IMR-90 (cell line): Measurements from ENCODE around the gene RMC1. TPM values are rescaled to one million over a fixed set of nuclear protein-coding genes. Genes with fewer than 3 reads are reported as not detected.

Source experiments
- ATAC-seq: fragments of 200-7000 bp; cut with Tn5 transposase; 2 replicates; pipeline ENCODE4 v1.9.1; 2020; ENCODE audit warnings: low read depth, mild to moderate bottlenecking, moderate library complexity
- BruUV-seq: library from RNA; stranded (reverse); fragments of 400-500 nt; replicated peaks from 2 replicates; lab custom pipeline; 2021; lab: Mats Ljungman, UMichigan
- CTCF ChIA-PET: fragments of 300-600 bp; formaldehyde crosslinking; extraction: SDS; loops from one replicate; lab custom pipeline; 2021; ENCODE audit warnings: antibody characterized with exemption; lab: Yijun Ruan, JAX
- POLR2A ChIA-PET: fragments of 300-600 bp; sonication (Branson Sonifier 250); formaldehyde crosslinking; loops from one replicate; lab custom pipeline; 2022; ENCODE audit warnings: antibody characterized with exemption; ENCODE audit not compliant: unreplicated experiment; lab: Charles Lee
- DNase-seq: peaks from one replicate; pipeline ENCODE4 v3.0.0; 2013
- H2AFZ ChIP-seq: replicated peaks from 2 replicates; pipeline ENCODE3; 2013; ENCODE audit warnings: low read length, mild to moderate bottlenecking; ENCODE audit not compliant: poor library complexity
- H2AK5ac ChIP-seq: 2 replicates; pipeline ENCODE4 v1.6.1; 2013; ENCODE audit warnings: low read depth, low read length, inconsistent platforms
- H2AK9ac ChIP-seq: replicated peaks from 2 replicates; pipeline ENCODE3; 2013; ENCODE audit warnings: mild to moderate bottlenecking, low read depth, low read length, moderate library complexity; ENCODE audit not compliant: poor library complexity
- H2BK120ac ChIP-seq: 2 replicates; pipeline ENCODE4 v1.6.1; 2013; ENCODE audit warnings: low read depth, low read length, inconsistent platforms
- H2BK15ac ChIP-seq: 3 replicates; pipeline ENCODE4 v1.6.1; 2013; ENCODE audit warnings: low read depth, low read length, inconsistent platforms
- H2BK20ac ChIP-seq: 2 replicates; pipeline ENCODE4 v1.6.1; 2013; ENCODE audit warnings: low read depth, mild to moderate bottlenecking, inconsistent platforms, low read length, moderate library complexity
- H2BK5ac ChIP-seq: 2 replicates; pipeline ENCODE4 v1.6.1; 2013; ENCODE audit warnings: mild to moderate bottlenecking, low read depth, low read length, inconsistent platforms; ENCODE audit not compliant: poor library complexity, severe bottlenecking
- H3K14ac ChIP-seq: replicated peaks from 2 replicates; pipeline ENCODE4 v1.6.1; 2013; ENCODE audit warnings: low read depth, low read length, inconsistent platforms
- H3K18ac ChIP-seq: 2 replicates; pipeline ENCODE4 v1.6.1; 2013; ENCODE audit warnings: low read depth, low read length, control low read depth
- H3K23ac ChIP-seq: 2 replicates; pipeline ENCODE4 v1.6.1; 2013; ENCODE audit warnings: low read depth, low read length, inconsistent platforms
- H3K27ac ChIP-seq: 2 replicates; pipeline ENCODE4 v1.5.1; 2013; ENCODE audit warnings: mild to moderate bottlenecking, control low read depth, low read length; ENCODE audit not compliant: insufficient read depth
- H3K27me3 ChIP-seq: 2 replicates; pipeline ENCODE4 v1.6.1; 2013; ENCODE audit warnings: low read length; ENCODE audit not compliant: control insufficient read depth, insufficient read depth
- H3K36me3 ChIP-seq: 2 replicates; pipeline ENCODE4 v1.6.1; 2013; ENCODE audit warnings: low read length, mixed read lengths; ENCODE audit not compliant: control insufficient read depth, insufficient read depth
- H3K4ac ChIP-seq: 2 replicates; pipeline ENCODE4 v1.6.1; 2013; ENCODE audit warnings: low read depth, low read length, inconsistent platforms
- H3K4me1 ChIP-seq: 2 replicates; pipeline ENCODE4 v1.6.1; 2013; ENCODE audit warnings: low read length, mixed read lengths; ENCODE audit not compliant: control insufficient read depth, insufficient read depth
- H3K4me2 ChIP-seq: 2 replicates; pipeline ENCODE4 v1.6.1; 2013; ENCODE audit warnings: low read depth, mild to moderate bottlenecking, control low read depth, low read length, moderate library complexity
- H3K4me3 ChIP-seq: 2 replicates; pipeline ENCODE4 v1.5.1; 2013; ENCODE audit warnings: low read depth, mild to moderate bottlenecking, control low read depth, low read length, moderate library complexity; ENCODE audit not compliant: insufficient read depth
- H3K56ac ChIP-seq: 2 replicates; pipeline ENCODE4 v1.6.1; 2013; ENCODE audit warnings: low read length, inconsistent platforms; ENCODE audit not compliant: insufficient read depth; ENCODE audit errors: extremely low read depth
- H3K79me1 ChIP-seq, 2 experiments: 2 replicates each; pipeline ENCODE4 v1.6.1; 2013; ENCODE audit warnings: low read length in 2 of 2, inconsistent platforms in 1 of 2, low read depth in 1 of 2
- H3K9ac ChIP-seq: 2 replicates; pipeline ENCODE4 v1.6.1; 2013; ENCODE audit warnings: low read depth, low read length, control low read depth
- H3K9me1 ChIP-seq: 2 replicates; pipeline ENCODE4 v1.6.1; 2013; ENCODE audit warnings: low read length, inconsistent platforms; ENCODE audit not compliant: insufficient read depth
- H3K9me3 ChIP-seq: 2 replicates; pipeline ENCODE4 v1.6.1; 2013; ENCODE audit warnings: low read length; ENCODE audit not compliant: control insufficient read depth, insufficient read depth
- H4K20me1 ChIP-seq: 2 replicates; pipeline ENCODE4 v1.6.1; 2013; ENCODE audit warnings: low read length, inconsistent platforms; ENCODE audit not compliant: insufficient read depth
- H4K5ac ChIP-seq: 2 replicates; pipeline ENCODE4 v1.6.1; 2013; ENCODE audit warnings: mild to moderate bottlenecking, low read depth, low read length, control low read depth
- H4K8ac ChIP-seq, 2 experiments: 2 replicates each; pipeline ENCODE4 v1.6.1; 2013; ENCODE audit warnings: low read depth in 2 of 2, low read length in 2 of 2, control low read depth in 1 of 2, inconsistent platforms in 1 of 2
- H4K91ac ChIP-seq: 2 replicates; pipeline ENCODE4 v1.6.1; 2013; ENCODE audit warnings: low read depth, low read length, inconsistent platforms; ENCODE audit not compliant: insufficient read depth
- CEBPB ChIP-seq: IDR thresholded peaks from 2 replicates; pipeline ENCODE4 v1.6.1; 2012; ENCODE audit warnings: low read depth, low read length, improper control_type of control experiment
- CHD1 ChIP-seq: IDR thresholded peaks from 2 replicates; pipeline ENCODE4 v1.6.1; 2012; ENCODE audit warnings: low read depth, low read length, improper control_type of control experiment
- FOS ChIP-seq: fragments of 150-350 bp; IDR thresholded peaks from 2 replicates; pipeline ENCODE4 v1.6.1; 2016; ENCODE audit warnings: low read depth, low read length
- MAFK ChIP-seq: IDR thresholded peaks from 2 replicates; pipeline ENCODE4 v1.6.1; 2012; ENCODE audit warnings: low read depth, low read length, improper control_type of control experiment
- MAZ ChIP-seq: IDR thresholded peaks from 2 replicates; pipeline ENCODE4 v1.6.1; 2012; ENCODE audit warnings: low read depth, mild to moderate bottlenecking, low read length, improper control_type of control experiment, moderate library complexity, borderline replicate concordance
- MXI1 ChIP-seq: IDR thresholded peaks from 2 replicates; pipeline ENCODE4 v1.6.1; 2012; ENCODE audit warnings: low read depth, mild to moderate bottlenecking, low read length, moderate library complexity, borderline replicate concordance
- NFE2L2 ChIP-seq: fragments of 150-350 bp; IDR thresholded peaks from 2 replicates; pipeline ENCODE4 v1.6.1; 2016; ENCODE audit warnings: low read depth, mild to moderate bottlenecking, low read length
- POLR2A ChIP-seq: IDR thresholded peaks from 2 replicates; pipeline ENCODE4 v1.6.1; 2012; ENCODE audit warnings: mild to moderate bottlenecking, low read depth, low read length
- RAD21 ChIP-seq: IDR thresholded peaks from 2 replicates; pipeline ENCODE4 v1.6.1; 2012; ENCODE audit warnings: low read length, improper control_type of control experiment
- SMC3 ChIP-seq: fragments of 150-350 bp; IDR thresholded peaks from 2 replicates; pipeline ENCODE4 v1.6.1; 2016; ENCODE audit warnings: low read depth, mild to moderate bottlenecking, antibody characterized with exemption, low read length, moderate library complexity
- WGBS, 2 experiments: methylation state at CpG; one replicate each; pipeline versions ENCODE4 v1.1.5 to v1.1.7; 2013; ENCODE audit warnings: missing lambda C conversion rate in 2 of 2; ENCODE audit not compliant: insufficient read length in 1 of 2; ENCODE audit errors: extremely low coverage in 2 of 2; 5-methylcytosine and 5-hydroxymethylcytosine counted together
- dilution Hi-C: fragments of 300-500 bp; cut with HindIII; formaldehyde crosslinking; loops from one replicate; pipeline ENCODE4 v1.14.3; 2018; ENCODE audit warnings: low sequenced_read_pairs; ENCODE audit not compliant: unreplicated experiment
- in situ Hi-C: fragments of 300-500 bp; cut with MboI; formaldehyde crosslinking; loops from 3 replicates; pipeline ENCODE4 v1.14.3; 2019; ENCODE audit warnings: low sequenced_read_pairs, inconsistent platforms, mixed read lengths
- intact Hi-C: fragments of 100-400 bp; cut with micrococcal nuclease; formaldehyde crosslinking; loops from 2 replicates; pipeline ENCODE4 v1.10.0; 2022
- polyA plus RNA-seq, 3 experiments: library from polyadenylated mRNA; depleted of rRNA; stranded (reverse); fragments of >200 nt; gene quantifications; 2 replicates each; pipeline ENCODE4 v1.2.3, GENCODE V29; 2012; ENCODE audit warnings: low replicate concordance in 1 of 3
- total RNA-seq: library from RNA; depleted of rRNA; stranded (reverse); fragments of >200 nt; gene quantifications from 2 replicates; pipeline ENCODE4 v1.2.3, GENCODE V29; 2012
- TF ChIP-seq, protein P1 (sequence below): conservative IDR thresholded peaks from 2 replicates; pipeline ENCODE4 v1.5.1; 2012; ENCODE audit warnings: mild to moderate bottlenecking, low read depth, low read length, improper control_type of control experiment
- TF ChIP-seq, protein P2 (sequence below): fragments of 150-350 bp; IDR thresholded peaks from 2 replicates; pipeline ENCODE4 v1.6.1; 2017; ENCODE audit warnings: mild to moderate bottlenecking, antibody characterized with exemption, low read length, low read depth

Gene RMC1
- total and polyA plus RNA-seq, 2 of the 4 experiments (the other 2 are of a cell fraction) = 14.2 to 18.0 TPM

DNA sequence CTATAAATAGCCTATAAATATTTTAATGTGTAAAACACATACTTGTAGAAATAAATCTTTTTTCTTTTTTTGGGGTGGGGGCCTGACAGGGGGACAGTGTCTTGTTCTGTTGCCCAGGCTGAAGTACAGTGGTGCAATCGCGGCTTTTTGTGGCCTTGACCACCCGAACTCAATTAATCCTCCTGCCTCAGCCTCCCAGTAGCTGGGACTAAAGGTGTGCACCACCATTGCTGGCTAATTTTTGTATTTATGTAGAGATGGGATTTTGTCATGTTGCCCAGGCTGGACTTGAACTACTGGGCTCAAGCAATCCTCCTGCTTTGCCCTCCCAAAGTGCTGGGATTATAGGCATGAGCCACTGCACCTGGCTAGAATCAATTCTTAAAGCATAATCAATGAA, 45.4 kb downstream of the RMC1 start:
- H2AK5ac ChIP-seq = no peak overlapping the region
- no peaks in the 10 kb centered on the region for H3K27me3 ChIP-seq
- H3K9ac ChIP-seq = no peak overlapping the region
- no TSS peak for BruUV-seq
- H2AK9ac ChIP-seq = no peak overlapping the region
- H3K9me3 ChIP-seq = no peaks in the 10 kb centered on the region
- no peak overlapping the region for H2BK15ac ChIP-seq
- peaks cover 40% of the 10 kb centered on the region for H3K36me3 ChIP-seq
- H3K4ac ChIP-seq = no peak overlapping the region
- no peak for ATAC-seq
- dilution Hi-C loops = no loop called here
- no peak overlapping the region for H3K18ac ChIP-seq
- in situ Hi-C loops = no loop called here
- H4K8ac ChIP-seq = no peak overlapping the region
- H3K4me2 ChIP-seq = no peak overlapping the region
- no peak for DNase-seq
- H2BK5ac ChIP-seq = no peak overlapping the region
- no peaks in the 10 kb centered on the region for H3K4me1 ChIP-seq
- H3K9me1 ChIP-seq = peaks cover 7% of the 10 kb centered on the region; the same call in 1 of the 2 replicates
- WGBS, 2 experiments = no CpG with 5 or more reads among the region's 3 CpGs
- no peak overlapping the region for H3K23ac ChIP-seq
- no peak overlapping the region for H2AFZ ChIP-seq
- no peak overlapping the region for H2BK20ac ChIP-seq
- H3K56ac ChIP-seq = no peak overlapping the region
- peaks cover 0 to 3% of the 10 kb centered on the region in 2 experiments; a peak in 1 of 4 replicates for H3K79me1 ChIP-seq
- H4K20me1 ChIP-seq = no peaks in the 10 kb centered on the region
- ChIA-PET CTCF (no interaction called here), POLR2A (no interaction called here)
- no peak overlapping the region for H4K91ac ChIP-seq
- H4K5ac ChIP-seq = no peak overlapping the region
- no peak overlapping the region for H3K14ac ChIP-seq
- intact Hi-C loops = no loop called here
- H3K4me3 ChIP-seq = no peak overlapping the region
- no peak overlapping the region for H2BK120ac ChIP-seq
- TF ChIP-seq RAD21 = no peak
- no peak for TF ChIP-seq SMC3
- TF ChIP-seq, protein P1, sequence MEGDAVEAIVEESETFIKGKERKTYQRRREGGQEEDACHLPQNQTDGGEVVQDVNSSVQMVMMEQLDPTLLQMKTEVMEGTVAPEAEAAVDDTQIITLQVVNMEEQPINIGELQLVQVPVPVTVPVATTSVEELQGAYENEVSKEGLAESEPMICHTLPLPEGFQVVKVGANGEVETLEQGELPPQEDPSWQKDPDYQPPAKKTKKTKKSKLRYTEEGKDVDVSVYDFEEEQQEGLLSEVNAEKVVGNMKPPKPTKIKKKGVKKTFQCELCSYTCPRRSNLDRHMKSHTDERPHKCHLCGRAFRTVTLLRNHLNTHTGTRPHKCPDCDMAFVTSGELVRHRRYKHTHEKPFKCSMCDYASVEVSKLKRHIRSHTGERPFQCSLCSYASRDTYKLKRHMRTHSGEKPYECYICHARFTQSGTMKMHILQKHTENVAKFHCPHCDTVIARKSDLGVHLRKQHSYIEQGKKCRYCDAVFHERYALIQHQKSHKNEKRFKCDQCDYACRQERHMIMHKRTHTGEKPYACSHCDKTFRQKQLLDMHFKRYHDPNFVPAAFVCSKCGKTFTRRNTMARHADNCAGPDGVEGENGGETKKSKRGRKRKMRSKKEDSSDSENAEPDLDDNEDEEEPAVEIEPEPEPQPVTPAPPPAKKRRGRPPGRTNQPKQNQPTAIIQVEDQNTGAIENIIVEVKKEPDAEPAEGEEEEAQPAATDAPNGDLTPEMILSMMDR = no peak
- TF ChIP-seq POLR2A = no peak
- no peak for TF ChIP-seq NFE2L2
- TF ChIP-seq FOS = no peak
- no peak for TF ChIP-seq MXI1
- no peak for TF ChIP-seq MAFK
- TF ChIP-seq CHD1 = no peak
- TF ChIP-seq MAZ = no peak
- TF ChIP-seq, protein P2, sequence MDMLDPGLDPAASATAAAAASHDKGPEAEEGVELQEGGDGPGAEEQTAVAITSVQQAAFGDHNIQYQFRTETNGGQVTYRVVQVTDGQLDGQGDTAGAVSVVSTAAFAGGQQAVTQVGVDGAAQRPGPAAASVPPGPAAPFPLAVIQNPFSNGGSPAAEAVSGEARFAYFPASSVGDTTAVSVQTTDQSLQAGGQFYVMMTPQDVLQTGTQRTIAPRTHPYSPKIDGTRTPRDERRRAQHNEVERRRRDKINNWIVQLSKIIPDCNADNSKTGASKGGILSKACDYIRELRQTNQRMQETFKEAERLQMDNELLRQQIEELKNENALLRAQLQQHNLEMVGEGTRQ = no peak
- TF ChIP-seq CEBPB = no peak
- no peak overlapping the region for H3K27ac ChIP-seq
